SHP77 treated with DMSO at 0.1 percent for 48 hours (cell line): Measurements from ENCODE around the gene FBLN5.

ENCODE experiments used
- DNase-seq: peaks from one replicate; lab custom pipeline; 2025; lab: John Stamatoyannopoulos, UW

The FBLN5 gene

DNA sequence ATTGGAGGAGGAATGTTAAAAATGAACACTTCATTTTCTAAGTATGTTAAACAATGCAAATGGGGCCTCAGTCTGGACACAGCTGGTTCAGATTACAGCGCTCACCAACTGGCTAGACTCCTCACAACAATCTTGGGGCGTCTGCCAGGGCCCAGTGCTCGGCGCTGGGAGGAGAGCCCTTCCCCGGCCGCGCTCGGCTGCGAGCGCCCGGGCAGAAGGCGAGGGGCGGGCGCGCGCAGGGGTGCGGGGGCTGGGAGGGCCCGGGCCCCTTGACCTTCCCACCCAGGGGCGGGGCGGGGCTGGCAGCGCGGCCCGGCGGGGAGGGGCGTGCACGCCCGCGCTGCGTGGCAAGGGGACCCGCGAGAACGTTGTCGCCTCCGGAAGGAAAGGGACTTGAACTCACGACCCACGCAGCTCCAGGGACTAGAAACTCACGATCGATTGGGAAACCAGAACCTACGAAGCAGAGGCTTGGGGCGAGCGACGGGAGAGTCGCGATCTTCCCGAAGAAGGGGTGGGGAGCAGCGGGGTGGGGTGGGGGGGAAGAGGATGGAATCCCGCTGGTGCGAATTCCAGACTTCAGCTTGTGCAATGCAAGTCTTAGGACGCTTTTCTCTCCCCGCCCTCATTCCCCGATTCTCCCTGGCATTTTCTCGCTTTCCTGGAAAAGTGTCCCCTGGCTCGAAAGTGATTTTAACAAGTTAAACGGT, at the start of gene FBLN5:
TSS of gene FBLN5 (minus strand) at position 220 of the 710 bp plus-strand sequence. CDS start 465 bp downstream, outside the sequence.
- no peak for DNase-seq

GRCh38 chr14:91996948-91997371, 49.5 kb upstream of the FBLN5 start:
- no peak for DNase-seq

DNA sequence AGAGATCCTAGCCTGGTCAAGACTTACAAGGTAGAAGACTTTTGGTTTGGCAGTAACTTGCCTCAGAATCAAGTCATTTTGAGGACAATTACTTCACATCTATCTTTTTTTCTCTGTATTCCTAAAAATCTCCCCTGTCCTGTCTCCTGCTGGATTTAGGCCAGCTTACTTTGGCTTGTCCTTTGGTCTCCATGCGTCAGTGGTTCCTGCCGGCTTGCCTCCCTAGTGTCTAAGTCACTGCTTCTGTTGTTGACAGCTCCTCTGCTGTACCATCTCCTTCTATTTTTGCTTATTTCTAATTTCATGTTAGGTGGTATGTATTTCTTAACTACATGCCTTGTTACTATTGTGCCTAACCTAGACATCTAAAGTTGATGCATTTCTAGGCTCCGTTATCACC, 39.7 kb upstream of the FBLN5 start:
- no peak for DNase-seq

DNA sequence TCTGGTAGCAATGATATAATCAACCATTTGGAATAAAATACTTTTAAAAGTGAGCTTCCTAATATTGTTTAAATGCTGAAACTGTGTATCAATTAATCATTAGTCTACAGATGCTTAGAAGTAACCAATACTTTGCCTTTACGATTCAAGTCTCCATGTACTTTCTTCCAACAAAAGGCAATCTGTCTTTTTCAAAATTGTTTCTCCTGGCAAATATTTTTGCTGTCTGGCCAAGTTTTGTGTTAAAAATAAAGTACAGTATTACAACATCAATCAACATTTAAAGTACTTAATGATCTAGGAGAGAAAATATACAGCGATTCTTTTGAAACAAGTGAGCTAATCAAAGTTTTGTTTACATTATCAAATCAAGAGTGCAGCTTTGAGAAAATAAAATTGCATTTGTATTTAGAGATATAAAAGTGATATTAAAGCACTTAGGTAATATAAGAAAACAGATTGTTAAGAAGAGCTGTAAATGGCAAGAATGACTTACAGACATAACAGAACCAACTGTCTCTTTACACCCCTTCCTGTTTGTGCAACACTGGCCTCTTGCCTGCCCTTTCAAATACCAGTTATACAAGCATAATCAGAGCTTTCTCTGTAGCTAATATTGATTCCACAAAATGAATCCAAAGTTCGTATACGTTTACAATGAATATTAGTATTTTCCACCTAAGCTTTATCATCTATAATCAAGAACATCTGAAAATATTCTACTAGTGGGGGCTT, 38.2 kb upstream of the FBLN5 start:
- no peak for DNase-seq

- no peak for DNase-seq
Measured at GRCh38 chr14:91985008-91985407, 37.5 kb upstream of the FBLN5 start.

DNA sequence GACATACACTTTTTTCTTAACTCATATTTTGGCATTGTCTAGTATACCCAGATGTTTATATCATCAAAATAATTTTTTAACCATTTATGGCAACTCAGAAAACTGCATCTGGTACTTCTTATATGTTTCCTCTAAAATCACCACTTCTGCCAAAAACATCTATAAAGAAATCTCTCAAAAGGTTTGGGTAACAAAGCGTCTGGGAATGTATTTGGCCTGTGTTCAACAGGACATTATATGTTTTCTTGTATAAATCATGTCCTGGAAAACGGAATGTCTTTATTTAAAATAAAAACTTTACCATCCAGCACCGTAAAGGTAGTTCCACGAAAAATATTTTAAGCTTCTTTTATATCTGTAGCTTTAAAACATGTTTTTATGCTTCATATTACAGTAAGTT, 36.1 kb upstream of the FBLN5 start:
- no peak for DNase-seq

- DNase-seq, result no peak
Measured at GRCh38 chr14:91980157-91980556, 32.7 kb upstream of the FBLN5 start.

DNA sequence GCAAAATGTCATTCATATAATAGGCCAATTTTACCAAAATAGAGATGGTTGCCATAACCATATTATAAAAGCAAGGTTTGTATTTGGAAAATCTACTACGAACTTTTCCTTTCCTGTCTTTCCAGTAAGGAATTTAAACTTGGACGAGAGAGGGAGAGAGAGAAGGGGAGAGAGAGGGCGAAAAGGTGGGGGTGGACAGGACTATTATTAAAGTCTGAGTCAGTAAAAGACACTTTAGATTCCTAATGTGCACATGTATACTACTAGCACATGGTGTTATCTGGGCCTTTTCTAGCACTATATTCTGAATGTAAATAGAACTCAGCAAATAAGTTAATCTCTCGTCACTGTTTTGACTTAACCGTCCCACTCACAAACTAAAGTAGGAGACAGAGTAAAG, 30.4 kb upstream of the FBLN5 start:
- DNase-seq, result no peak

- no peak for DNase-seq
Measured at GRCh38 chr14:91975763-91976162, 28.3 kb upstream of the FBLN5 start.

- no peak for DNase-seq
Measured at GRCh38 chr14:91971188-91971778, 23.8 kb upstream of the FBLN5 start.

- DNase-seq, result no peak
Measured at GRCh38 chr14:91968280-91968679, 20.8 kb upstream of the FBLN5 start.

- DNase-seq, result no peak
Measured at GRCh38 chr14:91964724-91965123, 17.2 kb upstream of the FBLN5 start.

DNA sequence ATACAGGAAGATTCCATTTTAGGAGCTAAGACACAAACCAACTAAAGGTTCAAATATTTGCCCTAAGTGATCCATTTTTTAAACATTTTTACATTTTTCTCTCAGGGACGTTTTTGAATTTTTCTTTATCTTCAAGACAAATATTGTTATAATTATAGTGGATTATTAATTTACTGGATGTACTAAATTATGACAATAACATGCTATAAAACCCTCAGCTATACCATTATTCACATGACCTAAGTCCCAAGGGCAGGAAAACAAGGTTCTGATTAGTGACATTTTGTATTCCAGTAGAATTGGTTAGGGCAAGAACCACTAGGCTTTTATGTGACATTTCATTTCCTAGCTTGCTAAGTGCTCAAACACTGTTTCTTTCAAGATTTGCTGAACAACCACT, 16.5 kb upstream of the FBLN5 start:
- DNase-seq, result no peak

- no peak for DNase-seq
Measured at GRCh38 chr14:91963465-91963864, 16.0 kb upstream of the FBLN5 start.

- no peak for DNase-seq
Measured at GRCh38 chr14:91961297-91962220, 14.1 kb upstream of the FBLN5 start.

- DNase-seq, result no peak
Measured at GRCh38 chr14:91957876-91958313, 10.4 kb upstream of the FBLN5 start.

DNA sequence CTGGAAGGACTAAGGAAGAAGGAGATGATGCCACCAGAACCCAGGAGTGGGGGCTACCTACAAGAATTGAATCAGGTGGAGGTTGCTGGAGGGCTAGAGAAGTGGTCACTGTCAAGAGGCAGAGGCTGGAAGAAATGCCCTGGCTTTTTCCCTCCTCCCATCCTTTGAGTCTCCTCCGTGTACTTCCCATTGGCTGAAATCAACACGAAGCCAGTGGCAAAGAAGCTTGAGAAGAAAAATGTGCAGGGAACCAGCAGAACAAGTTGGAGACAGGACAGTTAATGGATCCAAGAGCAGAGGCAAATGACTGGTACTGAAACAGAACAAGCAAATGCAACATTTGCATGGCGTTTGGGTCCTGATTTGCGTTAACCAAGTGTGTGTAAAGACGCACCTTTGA, 9.1 kb upstream of the FBLN5 start:
- no peak for DNase-seq

DNA sequence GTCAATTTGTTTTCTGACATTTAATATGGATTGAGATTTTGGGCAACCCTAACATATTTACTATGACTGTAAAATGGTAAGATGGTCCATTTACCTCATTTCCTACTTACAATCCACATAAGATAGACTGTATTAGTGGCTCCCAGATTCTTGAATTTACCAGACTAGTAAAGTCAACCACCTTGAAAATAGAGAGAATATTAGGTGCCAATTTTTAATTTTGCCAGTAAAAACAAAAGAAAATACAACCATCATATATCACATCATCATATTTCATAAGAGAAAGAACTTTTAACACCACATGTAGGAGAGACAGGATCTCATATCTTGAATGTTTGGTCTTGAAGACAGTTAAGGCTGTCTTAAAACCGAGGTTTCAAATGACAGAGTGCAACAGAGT, 7.7 kb upstream of the FBLN5 start:
- no peak for DNase-seq

DNA sequence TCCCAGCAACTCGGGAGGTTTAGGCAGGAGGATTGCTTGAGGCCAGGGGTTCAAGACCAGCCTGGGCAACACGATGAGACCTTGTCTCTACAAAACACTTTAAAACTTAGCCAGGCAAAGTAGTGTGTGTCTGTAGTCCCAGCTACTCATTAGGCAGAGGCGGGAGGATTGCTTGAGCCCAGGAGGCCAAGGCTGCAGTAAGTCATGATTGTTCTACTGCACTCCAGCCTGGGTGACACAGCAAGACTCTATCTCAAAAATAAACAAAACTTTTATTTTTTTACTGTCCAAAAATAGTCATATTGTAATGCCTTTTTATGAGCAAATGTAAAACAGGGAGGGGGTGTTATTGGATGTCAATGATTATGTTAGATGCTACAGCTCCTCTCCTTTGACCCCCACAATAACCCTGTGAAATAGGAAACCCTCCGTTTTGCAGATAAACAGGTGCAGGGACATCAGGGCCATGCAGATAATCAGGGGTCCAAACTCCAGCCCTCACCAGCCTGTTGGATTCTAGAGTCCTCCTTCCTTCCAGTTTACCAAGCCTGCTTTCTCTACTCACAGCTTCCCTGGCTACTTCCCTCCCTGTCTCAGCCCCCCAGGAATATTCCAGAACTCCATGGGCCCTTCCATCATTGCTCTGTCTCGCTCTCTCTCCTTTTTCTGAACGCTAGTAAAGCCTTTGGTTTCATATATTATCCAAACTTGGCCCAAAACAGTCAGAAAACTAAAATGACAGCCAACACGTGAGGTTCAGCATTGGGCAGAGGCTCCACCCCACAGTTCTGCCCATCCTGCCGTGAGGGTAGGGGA, 5.9 kb upstream of the FBLN5 start:
- no peak for DNase-seq

DNA sequence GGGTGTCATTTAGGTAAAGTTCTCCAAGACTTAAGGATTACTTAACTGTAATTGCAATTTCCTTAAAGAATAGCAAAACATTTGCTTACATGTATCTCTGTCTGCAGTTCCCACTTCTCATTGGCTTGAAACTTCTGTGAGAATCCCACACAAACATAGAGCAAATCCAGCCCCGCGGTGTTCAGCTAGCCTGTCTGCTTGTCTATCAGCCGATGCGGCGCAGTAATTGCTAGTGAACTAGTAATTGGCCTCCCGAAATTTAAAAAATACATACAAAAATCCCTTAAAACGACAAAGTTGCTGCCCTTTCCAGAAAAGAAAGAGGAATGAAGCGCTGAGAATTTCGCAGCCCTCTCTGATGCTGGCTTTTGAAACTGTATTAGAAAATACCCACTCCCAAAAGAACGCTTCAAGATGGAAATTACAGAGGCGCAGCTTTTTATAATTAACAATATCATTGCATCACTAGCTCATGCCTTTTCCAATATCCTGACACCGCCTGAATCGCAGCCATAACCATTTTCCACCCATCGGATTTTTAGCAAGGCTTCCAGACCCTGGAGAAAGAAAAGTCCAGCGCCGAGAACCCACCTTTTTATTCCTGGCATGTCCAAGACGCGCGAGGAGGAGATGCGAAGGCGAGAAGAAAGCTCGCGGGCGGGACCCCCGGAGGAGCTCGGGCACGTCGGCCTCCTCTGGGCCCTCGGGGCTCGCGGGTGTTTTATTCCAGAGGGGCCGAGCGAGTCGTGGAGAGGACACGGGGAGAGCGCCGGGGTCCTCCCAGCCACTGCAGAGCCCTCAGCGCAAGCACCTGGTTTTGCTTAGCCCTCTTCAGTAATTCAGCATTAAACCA, 646 bp downstream of the FBLN5 start:
- DNase-seq, result no peak
